ENCODE measurements around the gene REC114. TPM values are rescaled to one million over a fixed set of nuclear protein-coding genes. Genes with fewer than 3 reads are reported as not detected.

The REC114 gene
- total RNA-seq, 1 experiment from 2014 or later: not detected

GRCh38 chr15:73597036-73597638, 154.2 kb downstream of the REC114 start:
- no TSS peak for BruUV-seq (replicated peaks)

More at GRCh38 chr15:73597036-73597638, 154.2 kb downstream of the REC114 start:
- Histone ChIP-seq H3K9ac (ENCODE audit: low read length) (no peak overlapping the region), H2AFZ (ENCODE audit: low read depth, low read length, poor library complexity, severe bottlenecking) (no peak overlapping the region), H3K4me1 (ENCODE audit: control insufficient read depth in 1 of 2, insufficient read depth in 2 of 2, low read length in 2 of 2) (peaks cover 23 to 27% of the 10 kb centered on the region in 2 experiments), H3K4me2 (ENCODE audit: low read length) (no peak overlapping the region), H3K36me3 (ENCODE audit: control insufficient read depth in 1 of 2, insufficient read depth in 2 of 2, low read length in 2 of 2) (no peaks in the 10 kb centered on the region), H3K27me3 (ENCODE audit: insufficient read depth, low read length) (no peaks in the 10 kb centered on the region), H3K27ac (ENCODE audit: low read depth, low read length) (no peak overlapping the region), H3K4me3 (replicated peaks in 1 of 2; ENCODE audit: low read depth in 1 of 2, low read length in 2 of 2) (no peak overlapping the region), H4K20me1 (ENCODE audit: insufficient read depth) (peaks cover 15% of the 10 kb centered on the region; the same call in 1 of the 2 replicates), H3K9me3 (ENCODE audit: control insufficient read depth in 1 of 2, insufficient read depth in 1 of 2, low read depth in 1 of 2, low read length in 2 of 2) (no peaks in the 10 kb centered on the region), H3K79me2 (ENCODE audit: insufficient read depth, low read length) (peaks cover 97% of the 10 kb centered on the region), H3K9me2 (ENCODE audit: insufficient read depth) (no peaks in the 10 kb centered on the region)
- no peak for ATAC-seq
- intact Hi-C loops (cut with micrococcal nuclease): no loop called here
- ChIA-PET POLR2A (no interaction called here), CTCF (interaction anchor here (1.3 kb wide), 1 partner anchor 103 kb away, joined by 3 read pairs; no protein-coding TSS in a partner anchor), RAD21 (ENCODE audit: low non-redundant PET in 1 of 2, low total read pairs in 2 of 2, uncharacterized antibody in 2 of 2, unreplicated experiment in 2 of 2) (no interaction called here)
- DNase-seq (ENCODE audit: low read depth, low spot score): no peak
- TF ChIP-seq SIN3A (IDR thresholded peaks at IDR 0.05; ENCODE audit: low read depth): no peak
- TF ChIP-seq ELF1 (IDR thresholded peaks at IDR 0.05; ENCODE audit: borderline replicate concordance, low read depth): no peak
- no peak for TF ChIP-seq TCF7L2 (IDR thresholded peaks at IDR 0.05; ENCODE audit: borderline replicate concordance, extremely low read depth, insufficient read depth, insufficient read length)
- TF ChIP-seq EGR1 (IDR thresholded peaks at IDR 0.05; ENCODE audit: low read depth): no peak
- no peak for TF ChIP-seq CTCF (IDR thresholded peaks at IDR 0.05 in 2 of 3, conservative IDR thresholded peaks at IDR 0.05 in 1 of 3; ENCODE audit: borderline replicate concordance in 1 of 3, insufficient read depth in 1 of 3, low read depth in 2 of 3, low read length in 2 of 3)
- no peak for TF ChIP-seq ZNF274 (IDR thresholded peaks at IDR 0.05; ENCODE audit: low read depth, low read length)
- no peak for TF ChIP-seq SP1 (IDR thresholded peaks at IDR 0.05; ENCODE audit: low read depth)
- TF ChIP-seq REST (IDR thresholded peaks at IDR 0.05; ENCODE audit: low read depth): no peak
- no peak for TF ChIP-seq CEBPB (IDR thresholded peaks at IDR 0.05; ENCODE audit: low read depth)
- TF ChIP-seq EZH2 (IDR thresholded peaks at IDR 0.05): no peak
- TF ChIP-seq POLR2AphosphoS5 (IDR thresholded peaks at IDR 0.05; ENCODE audit: low read depth, low read length): no peak
- no peak for TF ChIP-seq RAD21 (IDR thresholded peaks at IDR 0.05; ENCODE audit: low read depth)
- TF ChIP-seq POLR2A (IDR thresholded peaks at IDR 0.05; ENCODE audit: borderline replicate concordance, extremely low read depth, insufficient read depth, insufficient read length): no peak
- no peak for TF ChIP-seq EZH2phosphoT487 (IDR thresholded peaks at IDR 0.05; ENCODE audit: borderline replicate concordance)
- no peak for TF ChIP-seq ATF3 (IDR thresholded peaks at IDR 0.05)
- no peak for TF ChIP-seq ZBTB33 (IDR thresholded peaks at IDR 0.05; ENCODE audit: extremely low read depth, insufficient replicate concordance, low read length)
- no peak for TF ChIP-seq CBX3 (IDR thresholded peaks at IDR 0.05; ENCODE audit: low read depth)
- TF ChIP-seq SRF (IDR thresholded peaks at IDR 0.05; ENCODE audit: low read depth): no peak
- TF ChIP-seq ZFX (IDR thresholded peaks at IDR 0.05): no peak
- no peak for TF ChIP-seq FOSL1 (IDR thresholded peaks at IDR 0.05; ENCODE audit: low read depth)
